Keratinocyte (primary cell): ENCODE results near the gene BRD7. TPM values are rescaled to one million over a fixed set of nuclear protein-coding genes. Genes with fewer than 3 reads are reported as not detected.

ENCODE experiments used
- DNase-seq: peaks from one replicate; pipeline ENCODE4 v3.0.0-alpha.2; 2011; ENCODE audit warnings: low read depth, missing footprints, low spot score
- FAIRE-seq: peaks from 2 replicates; lab custom pipeline; 2011; peaks lifted over from hg19 to GRCh38; lab: Jason Lieb, UNC
- H2AFZ ChIP-seq: 2 replicates; pipeline ENCODE4 v1.6.0; 2012; ENCODE audit warnings: low read length, control low read depth, inconsistent platforms; ENCODE audit not compliant: control insufficient read depth
- H3K27ac ChIP-seq: 2 replicates; pipeline ENCODE4 v1.5.1; 2011; ENCODE audit warnings: low read length; ENCODE audit not compliant: control insufficient read depth, insufficient read depth
- H3K27me3 ChIP-seq: 3 replicates; pipeline ENCODE4 v1.6.0; 2011; ENCODE audit warnings: low read length; ENCODE audit not compliant: control insufficient read depth, insufficient read depth; ENCODE audit errors: extremely low read depth
- H3K36me3 ChIP-seq, 2 experiments: 2 replicates in 1 of 2; 3 replicates in 1 of 2; pipeline ENCODE4 v1.5.1; 2011; ENCODE audit warnings: low read length in 2 of 2, mild to moderate bottlenecking in 1 of 2; ENCODE audit not compliant: control insufficient read depth in 2 of 2, insufficient read depth in 2 of 2; ENCODE audit errors: extremely low read depth in 1 of 2
- H3K4me1 ChIP-seq: 3 replicates; pipeline ENCODE4 v1.5.1; 2011; ENCODE audit warnings: low read length; ENCODE audit not compliant: control insufficient read depth, insufficient read depth; ENCODE audit errors: extremely low read depth
- H3K4me2 ChIP-seq: 3 replicates; pipeline ENCODE4 v1.6.0; 2011; ENCODE audit warnings: low read depth, low read length; ENCODE audit not compliant: control insufficient read depth, insufficient read depth; ENCODE audit errors: extremely low read depth
- H3K4me3 ChIP-seq, 3 experiments: fragments of 200-600 bp in 1 of 3; sonication (generic) in 1 of 3; 2 replicates in 2 of 3; 3 replicates in 1 of 3; pipeline ENCODE4 v1.5.1; 2011 to 2016; ENCODE audit warnings: low read length in 3 of 3, mild to moderate bottlenecking in 3 of 3, control low read depth in 2 of 3, inconsistent platforms in 1 of 3, low read depth in 1 of 3, mixed read lengths in 1 of 3, mixed run types in 1 of 3, moderate library complexity in 1 of 3; ENCODE audit not compliant: control insufficient read depth in 2 of 3, insufficient read depth in 2 of 3; ENCODE audit errors: extremely low read depth in 1 of 3
- H3K79me2 ChIP-seq: 2 replicates; pipeline ENCODE4 v1.6.0; 2012; ENCODE audit warnings: low read length; ENCODE audit not compliant: control insufficient read depth, insufficient read depth
- H3K9ac ChIP-seq: 3 replicates; pipeline ENCODE4 v1.6.0; 2011; ENCODE audit warnings: low read length; ENCODE audit not compliant: control insufficient read depth, insufficient read depth; ENCODE audit errors: extremely low read depth
- H3K9me1 ChIP-seq: 3 replicates; pipeline ENCODE4 v1.6.0; 2011; ENCODE audit warnings: low read length; ENCODE audit not compliant: control insufficient read depth, insufficient read depth; ENCODE audit errors: extremely low read depth
- H3K9me3 ChIP-seq: 2 replicates; pipeline ENCODE4 v1.5.1; 2012; ENCODE audit warnings: low read depth, low read length; ENCODE audit not compliant: control insufficient read depth
- H4K20me1 ChIP-seq: 3 replicates; pipeline ENCODE4 v1.6.0; 2011; ENCODE audit warnings: low read length; ENCODE audit not compliant: control insufficient read depth, insufficient read depth; ENCODE audit errors: extremely low read depth
- CTCF ChIP-seq, 3 experiments: IDR thresholded peaks in 1 of 3; conservative IDR thresholded peaks in 1 of 3; optimal IDR thresholded peaks in 1 of 3; 2 replicates in 2 of 3; 3 replicates in 1 of 3; pipeline versions ENCODE3 to v1.5.1; 2011; ENCODE audit warnings: low read length in 3 of 3, mild to moderate bottlenecking in 3 of 3, moderate library complexity in 2 of 3, control low read depth in 1 of 3, inconsistent platforms in 1 of 3; ENCODE audit not compliant: insufficient read depth in 2 of 3; ENCODE audit errors: extremely low read depth in 1 of 3
- EZH2 ChIP-seq: IDR thresholded peaks from one replicate; pipeline ENCODE4 v1.6.1; 2012; ENCODE audit warnings: inconsistent platforms, mild to moderate bottlenecking, low read length, moderate library complexity
- dilution Hi-C: fragments of 300-500 bp; cut with MboI; formaldehyde crosslinking; loops from one replicate; pipeline ENCODE4 v1.7.0; 2020; ENCODE audit warnings: low sequenced_read_pairs; ENCODE audit not compliant: extremely low pct_ligation_motif_present
- polyA plus RNA-seq, 5 experiments: library from polyadenylated mRNA; depleted of rRNA in 3 of 5; stranded (reverse) in 3 of 5; stranded (forward) in 1 of 5; unstranded in 1 of 5; fragments of >200 nt; gene quantifications; 1 replicate in 1 of 5; 2 replicates in 3 of 5; 3 replicates in 1 of 5; pipeline versions ENCODE4 v1.2.1 to v1.2.3, GENCODE V29; 2011 to 2012; ENCODE audit warnings: missing spikeins in 2 of 5, low read depth in 1 of 5, low replicate concordance in 1 of 5

The BRD7 gene
- polyA plus RNA-seq, 1 donor (not counting 4 experiments of a cell fraction or from before 2014, with no cell fraction given): 66.6 TPM

DNA sequence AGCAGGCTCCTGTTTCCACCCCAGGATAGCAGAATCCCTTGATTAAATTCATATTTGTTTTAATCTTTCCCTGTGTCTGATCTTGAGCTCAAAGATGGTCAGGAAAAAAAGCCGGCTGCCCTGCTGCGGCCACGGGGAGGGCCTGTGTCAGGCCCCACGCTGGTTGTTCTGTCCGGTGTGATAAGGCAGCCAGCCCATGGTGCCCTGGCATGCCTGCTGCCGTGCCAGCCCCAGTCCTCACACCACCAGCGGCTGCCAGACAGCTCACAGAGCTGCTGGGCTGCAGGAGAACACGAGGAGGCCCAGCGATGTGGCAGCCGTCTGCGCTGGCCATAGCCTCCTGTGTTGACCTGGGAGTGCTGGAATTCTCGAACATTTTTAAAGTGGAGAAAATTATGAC is 34.7 kb upstream of the BRD7 start:
- Histone ChIP-seq H3K27me3 (no peaks in the 10 kb centered on the region), H3K79me2 (no peaks in the 10 kb centered on the region), H3K4me3 (no peak overlapping the region), H3K9ac (no peak overlapping the region), H3K9me1 (no peaks in the 10 kb centered on the region), H4K20me1 (no peaks in the 10 kb centered on the region), H3K36me3 (no peaks in the 10 kb centered on the region), H2AFZ (no peak overlapping the region), H3K27ac (no peak overlapping the region), H3K9me3 (no peaks in the 10 kb centered on the region), H3K4me2 (no peak overlapping the region), H3K4me1 (no peaks in the 10 kb centered on the region)
- DNase-seq (no peak), FAIRE-seq (no peak)
- dilution Hi-C loops: no loop called here
- TF ChIP-seq CTCF (optimal IDR thresholded peaks at IDR 0.05 in 1 of 3, IDR thresholded peaks at IDR 0.05 in 1 of 3, conservative IDR thresholded peaks at IDR 0.05 in 1 of 3; ENCODE audit: extremely low read depth in 1 of 3, insufficient read depth in 2 of 3, low read length in 3 of 3) (no peak), EZH2 (no peak)

GRCh38 chr16:50402298-50402895 is 33.6 kb upstream of the BRD7 start:
- DNase-seq (no peak), FAIRE-seq (no peak)
- no peak overlapping the region for H3K27ac ChIP-seq
- no peak overlapping the region for H3K4me2 ChIP-seq
- no peak overlapping the region for H3K9ac ChIP-seq
- no peaks in the 10 kb centered on the region for H4K20me1 ChIP-seq
- H3K36me3 ChIP-seq: no peaks in the 10 kb centered on the region
- peaks cover 4% of the 10 kb centered on the region for H3K4me1 ChIP-seq
- H2AFZ ChIP-seq: no peak overlapping the region
- no peaks in the 10 kb centered on the region for H3K9me1 ChIP-seq
- dilution Hi-C loops: no loop called here
- H3K9me3 ChIP-seq: no peaks in the 10 kb centered on the region
- no peak overlapping the region for H3K4me3 ChIP-seq
- H3K27me3 ChIP-seq: no peaks in the 10 kb centered on the region
- no peaks in the 10 kb centered on the region for H3K79me2 ChIP-seq
- TF ChIP-seq EZH2: no peak
- no peak for TF ChIP-seq CTCF (optimal IDR thresholded peaks at IDR 0.05 in 1 of 3, IDR thresholded peaks at IDR 0.05 in 1 of 3, conservative IDR thresholded peaks at IDR 0.05 in 1 of 3; ENCODE audit: extremely low read depth in 1 of 3, insufficient read depth in 2 of 3, low read length in 3 of 3)
